Vagina (tissue), 2 donors: Measurements from ENCODE around the gene GPR162.

ENCODE experiments used
- CTCF ChIP-seq, 3 experiments: fragments of 450-650 bp in 2 of 3; fragments of 200-600 bp in 1 of 3; sonication (generic) in 1 of 3; IDR thresholded peaks; one replicate each; pipeline ENCODE4 v1.5.1; 2017 to 2019; ENCODE audit warnings: antibody characterized with exemption in 3 of 3, mild to moderate bottlenecking in 2 of 3, moderate library complexity in 2 of 3
- POLR2A ChIP-seq, 2 donors: fragments of 450-650 bp; IDR thresholded peaks; one replicate each; pipeline ENCODE4 v1.6.1; 2017; ENCODE audit warnings: antibody characterized with exemption in 2 of 2, mild to moderate bottlenecking in 2 of 2, moderate library complexity in 2 of 2
- POLR2AphosphoS5 ChIP-seq, 2 donors: sonication (generic); formaldehyde crosslinking; IDR thresholded peaks; one replicate each; pipeline ENCODE4 v1.9.0; 2017; ENCODE audit warnings: antibody characterized with exemption in 2 of 2, mild to moderate bottlenecking in 2 of 2, low read depth in 1 of 2; ENCODE audit not compliant: insufficient read depth in 1 of 2

- no peak for TF ChIP-seq CTCF (IDR thresholded peaks at IDR 0.05)
- TF ChIP-seq POLR2AphosphoS5 (IDR thresholded peaks at IDR 0.05; ENCODE audit: insufficient read depth in 1 of 2, low read depth in 1 of 2): no peak
- no peak for TF ChIP-seq POLR2A (IDR thresholded peaks at IDR 0.05)
These were observed 39.8 kb downstream of the GPR162 start for GRCh38 chr12:6861391-6861790.
